Loucy (cell line): Measurements from ENCODE around the gene IMMT.

Experiments used
- CTCF ChIP-seq: fragments of 200-600 bp; sonication (generic); conservative IDR thresholded peaks from 2 replicates; pipeline ENCODE4 v1.5.1; 2014; ENCODE audit warnings: mild to moderate bottlenecking, antibody characterized with exemption, low read length
- EZH2phosphoT487 ChIP-seq: fragments of 200-600 bp; IDR thresholded peaks from 2 replicates; pipeline ENCODE4 v1.6.1; 2018; ENCODE audit warnings: antibody characterized with exemption, mild to moderate bottlenecking, moderate library complexity, borderline replicate concordance

DNA sequence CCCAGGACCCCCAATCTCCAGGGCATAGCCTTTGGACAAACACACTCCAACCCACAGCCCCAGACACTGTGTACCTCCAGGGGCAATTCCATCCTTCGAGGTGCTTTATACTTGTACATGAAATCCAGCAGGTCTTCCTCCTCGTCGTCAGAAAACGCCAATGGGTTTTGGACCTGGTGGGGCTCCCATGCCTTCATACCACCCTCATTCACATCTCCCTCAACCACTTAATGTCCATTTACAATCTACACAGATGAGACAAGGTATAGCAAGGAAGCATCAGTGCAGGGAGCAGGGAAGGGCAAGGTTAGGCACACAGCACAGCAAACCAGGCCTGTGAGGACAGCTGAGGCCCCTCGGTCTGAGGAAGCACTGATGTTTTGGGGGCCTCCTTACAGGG is 24.6 kb upstream of the IMMT start:
- TF ChIP-seq CTCF (no peak), EZH2phosphoT487 (no peak)
